Measurements from ENCODE around the gene NRCAM.

- TF ChIP-seq POLR2A (IDR thresholded peaks at IDR 0.05; ENCODE audit: low read length) (no peak), GATA1 (IDR thresholded peaks at IDR 0.05; ENCODE audit: low read depth, low read length) (no peak)
Observed at GRCh38 chr7:108453320-108453719, 2.9 kb downstream of the NRCAM start.
